Measurements from ENCODE around the gene GPC3. TPM values are rescaled to one million over a fixed set of nuclear protein-coding genes. Genes with fewer than 3 reads are reported as not detected.

The GPC3 gene
- total and polyA plus RNA-seq, 2 donors (not counting 3 experiments of a cell fraction or from before 2014, with no cell fraction given) = not detected

DNA sequence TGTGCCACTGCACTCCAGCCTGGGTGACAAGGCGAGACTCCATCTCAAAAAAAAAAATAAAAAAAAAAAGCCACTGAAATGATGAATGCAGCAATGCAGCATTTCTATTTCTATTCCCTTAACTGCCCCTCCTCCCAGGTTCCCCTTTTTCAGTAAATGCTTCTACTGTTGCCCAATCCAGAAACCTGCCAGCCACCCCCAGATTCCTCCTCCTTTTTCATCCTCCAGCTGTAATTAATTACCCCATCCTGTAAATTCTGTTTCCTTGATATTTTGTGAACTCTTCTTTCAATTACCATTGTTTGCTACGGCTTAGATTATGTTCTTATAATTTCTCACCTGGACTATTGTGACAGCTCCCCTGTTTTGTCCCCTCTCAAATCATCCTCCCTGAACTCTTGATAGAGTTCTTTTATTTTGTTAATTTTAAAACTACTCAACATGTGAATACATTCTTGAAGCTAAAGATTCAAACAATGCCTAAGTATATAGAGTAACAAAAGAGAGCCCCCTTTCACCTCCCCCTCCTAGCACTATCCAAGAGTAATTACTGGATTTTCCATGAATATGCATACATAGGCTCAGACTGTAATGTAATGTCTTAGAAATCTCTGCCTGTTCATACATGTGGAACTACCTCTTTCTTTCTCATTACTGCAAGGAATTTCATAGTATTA lies 429.5 kb downstream of the GPC3 start:
- H3K9me1 ChIP-seq (replicated peaks; ENCODE audit: control insufficient read depth, extremely low read depth, insufficient read depth, low read length) = no peaks in the 10 kb centered on the region
- ChIA-PET POLR2A (no interaction called here), CTCF (no interaction called here)
- intact Hi-C loops (cut with micrococcal nuclease) (no loop called here), dilution Hi-C loops (cut with MboI; ENCODE audit: extremely low pct_ligation_motif_present, low sequenced_read_pairs) (no loop called here)
- H3K4me3 ChIP-seq (replicated peaks in 1 of 3; ENCODE audit: insufficient read depth in 1 of 3, low read depth in 1 of 3, low read length in 3 of 3) = no peak overlapping the region
- no peak overlapping the region for H3K27ac ChIP-seq (ENCODE audit: insufficient read depth, low read depth, low read length)
- no peak for DNase-seq (ENCODE audit: low read depth, low spot score)
- H3K9me3 ChIP-seq (replicated peaks; ENCODE audit: control insufficient read depth, insufficient read depth, low read length) = no peaks in the 10 kb centered on the region
- BruUV-seq (replicated peaks) = no TSS peak
- H3K4me1 ChIP-seq (ENCODE audit: control insufficient read depth, extremely low read depth, insufficient read depth, low read length) = no peaks in the 10 kb centered on the region
- no peaks in the 10 kb centered on the region for H3K27me3 ChIP-seq (ENCODE audit: control insufficient read depth in 2 of 2, insufficient read depth in 2 of 2, low read length in 2 of 2)
- no peaks in the 10 kb centered on the region for H3K36me3 ChIP-seq (ENCODE audit: control insufficient read depth in 2 of 2, extremely low read depth in 1 of 2, insufficient read depth in 2 of 2, low read length in 2 of 2)
- no peak overlapping the region for H3K4me2 ChIP-seq (ENCODE audit: insufficient read depth, low read length)
- H3K9ac ChIP-seq (replicated peaks; ENCODE audit: extremely low read depth, insufficient read depth, low read length) = no peak overlapping the region
- H3K79me2 ChIP-seq (ENCODE audit: control insufficient read depth, insufficient read depth, low read length) = no peaks in the 10 kb centered on the region
- no peak for TF ChIP-seq POLR2A (IDR thresholded peaks at IDR 0.05; ENCODE audit: low read depth, low read length)
- no peak for TF ChIP-seq JUN (IDR thresholded peaks at IDR 0.05; ENCODE audit: borderline replicate concordance, insufficient read depth, insufficient read length, low read depth)
- no peak for TF ChIP-seq GATA2 (IDR thresholded peaks at IDR 0.05; ENCODE audit: insufficient read depth, insufficient read length, low read depth, low read length)
- no peak for TF ChIP-seq MYC (IDR thresholded peaks at IDR 0.05; ENCODE audit: low read depth, low read length)
- TF ChIP-seq CTCF (IDR thresholded peaks at IDR 0.05; ENCODE audit: extremely low read depth in 1 of 2, insufficient read depth in 1 of 2, low read depth in 1 of 2, low read length in 2 of 2) = no peak
- TF ChIP-seq MAX (IDR thresholded peaks at IDR 0.05; ENCODE audit: insufficient read depth, insufficient read length) = no peak
- TF ChIP-seq EZH2 (IDR thresholded peaks at IDR 0.05; ENCODE audit: borderline replicate concordance, low read depth, low read length, severe bottlenecking) = no peak
- TF ChIP-seq POLR2AphosphoS5 (IDR thresholded peaks at IDR 0.05; ENCODE audit: insufficient read depth, low read depth, low read length) = no peak
- TF ChIP-seq FOS (IDR thresholded peaks at IDR 0.05; ENCODE audit: borderline replicate concordance, insufficient read depth, low read length) = no peak
- no peak for FAIRE-seq
- no peak overlapping the region for H2AFZ ChIP-seq (ENCODE audit: low read depth, low read length)
- no peaks in the 10 kb centered on the region for H4K20me1 ChIP-seq (replicated peaks; ENCODE audit: control insufficient read depth, extremely low read depth, insufficient read depth, low read length)
